ENCODE results near the gene TIAM1.

TIAM1 gene

DNA sequence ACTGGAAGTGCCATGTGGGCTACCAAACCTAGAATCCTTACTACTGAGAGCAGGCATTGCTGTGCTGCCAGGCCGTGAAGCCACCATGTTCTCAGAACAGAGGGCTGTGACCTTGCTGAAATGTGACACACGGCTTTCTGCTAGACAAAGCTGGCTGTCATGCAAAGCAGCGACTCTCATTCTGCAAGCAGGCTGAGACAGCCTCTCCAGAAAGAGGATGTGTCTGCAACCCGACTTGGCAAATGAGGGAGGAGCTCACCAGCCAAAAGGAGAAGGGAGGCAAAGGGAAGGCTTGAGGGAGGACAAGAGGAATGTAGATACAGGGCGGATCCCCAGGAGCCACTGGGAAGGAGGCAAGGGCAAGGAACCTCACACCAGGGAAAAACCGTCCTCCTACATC lies 220.1 kb downstream of the TIAM1 start:
- no peak for DNase-seq

DNA sequence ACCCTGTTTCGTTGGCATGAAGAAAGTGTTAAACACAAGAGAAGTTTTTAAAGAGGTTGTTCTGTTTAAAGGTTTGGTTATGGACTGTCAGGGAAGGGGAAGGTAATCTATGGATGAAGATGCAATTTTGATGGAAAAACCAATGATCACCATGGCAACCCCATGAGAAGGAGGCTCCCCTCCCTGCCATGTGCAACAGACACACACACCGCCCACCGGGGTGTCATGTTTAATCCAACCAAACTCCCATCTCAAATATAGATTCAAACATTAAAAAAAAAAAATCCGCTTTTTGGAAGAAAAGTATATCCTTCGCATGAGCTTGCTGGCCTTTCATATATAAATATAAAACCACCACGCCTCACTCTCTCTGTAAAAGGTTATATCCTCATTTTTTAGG lies 224.9 kb downstream of the TIAM1 start:
- no peak for DNase-seq

DNA sequence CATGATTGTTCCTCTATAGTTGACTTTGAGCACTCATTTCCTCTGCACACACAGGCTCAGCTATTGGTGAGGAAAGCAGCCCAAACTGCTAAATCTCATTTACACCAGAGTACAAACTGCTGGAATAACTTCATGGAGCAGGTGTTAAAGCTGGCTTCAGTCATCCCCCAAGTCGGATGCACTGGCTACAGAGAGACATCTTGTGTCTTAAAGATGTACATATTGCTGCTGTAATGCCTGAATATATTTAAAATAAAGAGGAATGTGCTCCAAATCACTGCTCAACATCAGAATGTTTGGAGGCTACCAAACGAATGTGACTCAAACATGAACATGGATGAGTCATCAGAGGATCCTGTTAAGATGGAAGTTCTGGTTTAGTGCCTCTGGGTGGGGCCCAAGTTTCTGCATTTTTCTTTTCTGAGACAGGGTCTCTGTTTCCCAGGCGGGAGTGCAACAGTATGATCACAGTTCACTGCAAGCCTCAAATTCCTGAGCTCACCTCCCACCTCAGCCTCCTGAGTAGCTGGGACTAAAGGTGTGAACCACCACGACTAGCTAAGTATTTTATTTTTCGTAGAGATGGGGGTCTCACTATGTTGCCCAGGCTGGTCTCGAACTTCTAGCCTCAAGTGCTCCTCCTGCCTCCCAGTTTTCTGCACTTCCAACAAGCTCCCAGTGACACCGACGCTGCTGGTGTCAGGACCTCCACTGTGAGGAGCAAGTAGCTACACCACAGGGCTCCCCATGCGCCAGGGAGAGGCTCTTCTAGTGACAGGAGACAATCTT lies 226.7 kb downstream of the TIAM1 start:
- DNase-seq = no peak

DNA sequence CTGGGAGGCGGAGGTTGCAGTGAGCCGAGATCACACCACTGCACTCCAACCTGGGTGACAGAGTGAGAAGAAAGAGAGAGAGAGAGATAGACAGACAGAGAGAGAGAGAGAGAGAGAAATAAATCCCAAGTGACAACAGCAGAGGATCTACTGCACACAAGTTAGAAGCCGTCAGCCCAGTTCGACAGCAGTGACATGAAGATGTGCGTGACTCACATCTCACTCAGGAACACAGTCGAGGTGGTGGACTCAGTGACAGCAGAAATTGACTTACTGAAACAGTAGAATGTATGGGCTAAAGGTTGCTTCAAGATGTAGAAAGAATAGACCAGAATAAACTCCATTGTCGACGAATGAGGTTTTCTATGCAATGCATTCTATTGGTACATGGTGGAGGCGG lies 228.8 kb downstream of the TIAM1 start:
- no peak for DNase-seq

DNA sequence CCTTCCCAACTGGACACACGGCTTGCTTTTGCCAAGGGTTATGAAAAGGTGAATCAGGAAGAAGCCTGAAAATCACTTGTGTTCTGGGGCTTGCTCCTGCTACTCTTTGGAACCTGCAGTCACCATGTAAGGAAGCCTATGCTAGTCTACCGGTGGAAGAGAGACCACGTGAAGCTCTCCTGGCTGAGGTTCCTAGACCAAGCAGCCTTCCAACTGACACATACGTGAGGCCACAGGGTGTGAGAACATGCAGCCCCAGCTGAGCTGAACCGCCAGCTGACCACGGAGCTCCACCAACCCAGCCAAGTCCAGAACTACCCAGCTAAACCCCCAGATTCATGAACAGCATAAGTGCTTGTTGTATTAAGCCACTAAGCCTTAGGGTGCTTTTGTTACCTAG lies 233.0 kb downstream of the TIAM1 start:
- no peak for DNase-seq

DNA sequence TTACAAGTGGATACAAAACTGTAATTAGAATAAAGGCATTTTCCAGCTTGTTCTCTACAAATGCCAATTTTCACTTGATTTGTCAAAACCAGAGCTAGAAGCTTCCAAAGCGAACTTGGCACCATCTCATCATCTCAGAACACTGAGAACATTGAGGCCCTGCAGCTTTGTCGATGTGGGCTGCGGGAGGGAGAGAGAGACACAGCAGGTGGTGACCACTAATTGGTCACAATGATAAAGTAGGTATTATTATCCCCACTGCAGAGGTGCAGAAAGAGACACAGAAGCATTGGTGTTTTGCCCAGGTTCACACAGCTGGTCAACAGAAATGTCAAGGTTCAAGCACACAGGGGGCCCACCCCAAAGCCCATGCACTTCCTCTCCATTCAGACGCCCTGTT lies 233.6 kb downstream of the TIAM1 start:
- DNase-seq = no peak

DNA sequence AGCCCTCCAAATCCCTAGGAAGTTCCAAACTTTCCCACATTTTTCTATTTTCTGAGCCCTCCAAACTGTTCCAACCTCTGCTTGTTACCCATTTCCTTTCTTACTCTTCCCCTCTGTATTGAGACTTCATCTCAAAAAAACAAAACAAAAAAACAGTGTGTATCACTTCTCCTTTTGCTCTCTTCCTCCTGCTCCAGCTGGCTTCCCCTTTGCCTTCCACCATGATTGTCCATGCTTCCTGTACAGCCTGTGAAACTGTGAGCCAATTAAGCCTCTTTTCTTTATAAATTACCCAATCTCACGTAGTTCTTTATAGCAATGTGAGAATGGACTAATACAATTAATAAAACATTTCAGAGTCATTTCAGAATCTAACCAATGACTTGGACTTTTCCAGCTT lies 236.2 kb downstream of the TIAM1 start:
- DNase-seq = no peak

DNA sequence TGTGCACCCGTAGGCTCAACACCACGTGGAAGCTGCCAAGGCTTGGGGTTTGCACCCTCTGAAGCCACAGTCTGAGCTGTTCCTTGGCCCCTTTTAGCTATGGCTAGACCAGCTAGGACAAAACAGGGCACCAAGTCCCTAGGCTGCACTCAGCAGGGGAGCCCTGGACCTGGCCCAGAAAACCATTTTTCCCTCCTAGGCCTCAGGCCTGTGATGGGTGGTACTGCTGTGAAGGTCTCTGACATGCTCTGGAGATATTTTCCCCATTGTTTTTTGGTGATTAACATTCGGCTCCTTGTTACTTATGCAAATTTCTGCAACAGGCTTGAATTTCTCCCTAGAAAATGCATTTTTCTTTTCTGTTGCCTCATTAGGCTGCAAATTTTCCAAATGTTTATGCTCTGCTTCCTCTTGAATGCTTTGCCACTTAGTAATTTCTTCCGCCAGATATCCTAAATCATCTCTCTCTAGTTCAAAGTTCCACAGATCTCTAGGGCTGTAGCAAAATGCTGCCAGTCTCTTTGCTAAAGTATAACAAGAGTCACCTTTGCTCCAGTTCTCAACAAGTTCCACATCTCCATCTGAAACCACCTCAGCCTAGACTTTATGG lies 236.8 kb downstream of the TIAM1 start:
- DNase-seq = no peak

DNA sequence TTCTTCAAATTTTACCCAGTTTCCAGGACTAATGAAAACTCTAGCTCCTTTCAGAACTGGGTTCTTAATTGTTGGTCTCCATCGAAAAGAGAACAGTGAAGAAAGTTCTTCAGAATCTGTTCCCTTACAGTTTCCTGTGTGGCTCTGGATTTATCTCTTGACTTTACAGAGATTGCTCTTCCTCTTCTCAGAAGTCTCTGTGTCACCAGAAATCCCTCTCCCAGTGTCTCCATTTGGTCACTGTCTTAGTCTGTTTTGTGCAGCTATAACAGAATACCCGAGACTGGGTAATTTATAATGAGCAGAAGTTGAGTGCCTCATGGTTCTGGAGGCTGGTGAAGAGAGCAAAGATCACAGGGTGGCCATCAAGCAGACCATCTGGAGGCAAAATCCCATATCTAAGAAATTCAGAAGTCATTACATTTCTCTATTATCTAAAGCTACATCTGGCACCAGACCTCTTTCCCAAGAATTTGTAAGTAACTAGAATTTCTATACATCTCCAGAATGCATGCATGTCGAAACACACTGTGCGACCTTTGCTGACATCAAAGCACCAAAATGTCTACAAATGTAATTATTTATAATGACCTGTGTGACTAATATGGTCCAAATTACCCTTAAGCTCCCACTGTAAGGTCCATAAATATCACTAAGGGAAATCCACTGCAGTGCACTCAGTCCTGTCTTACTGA lies 240.3 kb downstream of the TIAM1 start:
- DNase-seq = no peak

DNA sequence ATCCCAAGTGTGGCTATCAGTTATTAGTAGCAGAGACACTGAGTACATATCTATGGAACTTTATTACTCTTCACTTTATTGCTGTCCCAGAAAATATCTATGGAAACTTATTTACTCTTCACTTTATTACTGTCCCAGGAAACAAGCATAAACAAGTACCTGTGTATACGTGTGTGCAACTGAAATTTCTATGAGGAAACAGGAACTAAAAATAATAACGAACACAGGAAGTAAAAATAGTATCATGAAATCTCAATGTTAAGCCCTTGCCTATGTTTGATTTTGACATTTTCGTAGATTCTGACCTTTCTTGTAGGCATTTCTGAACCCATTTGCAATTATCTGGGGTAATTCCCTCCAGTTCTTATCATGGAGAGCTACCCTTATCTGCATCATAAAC lies 240.9 kb downstream of the TIAM1 start:
- DNase-seq = no peak

DNA sequence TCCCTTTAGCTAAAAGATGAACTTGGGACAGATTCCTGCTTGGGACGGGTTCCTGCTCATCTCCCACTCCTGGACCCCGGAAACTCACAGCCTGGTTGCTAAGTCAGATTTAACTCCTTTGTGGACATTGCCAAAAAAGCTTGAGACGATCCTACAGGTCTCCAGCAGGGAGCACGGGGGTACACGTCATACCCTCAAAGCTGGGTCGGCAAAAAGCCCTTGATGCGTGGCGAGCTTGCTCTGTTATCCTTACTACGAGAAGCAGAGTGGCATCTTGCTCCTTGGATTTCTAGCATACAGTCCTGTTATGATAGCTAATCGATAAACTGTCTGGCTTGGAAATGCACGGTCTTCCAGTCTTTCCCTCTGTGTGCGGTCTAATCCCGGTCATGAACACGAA lies 244.9 kb downstream of the TIAM1 start:
- no peak for DNase-seq

DNA sequence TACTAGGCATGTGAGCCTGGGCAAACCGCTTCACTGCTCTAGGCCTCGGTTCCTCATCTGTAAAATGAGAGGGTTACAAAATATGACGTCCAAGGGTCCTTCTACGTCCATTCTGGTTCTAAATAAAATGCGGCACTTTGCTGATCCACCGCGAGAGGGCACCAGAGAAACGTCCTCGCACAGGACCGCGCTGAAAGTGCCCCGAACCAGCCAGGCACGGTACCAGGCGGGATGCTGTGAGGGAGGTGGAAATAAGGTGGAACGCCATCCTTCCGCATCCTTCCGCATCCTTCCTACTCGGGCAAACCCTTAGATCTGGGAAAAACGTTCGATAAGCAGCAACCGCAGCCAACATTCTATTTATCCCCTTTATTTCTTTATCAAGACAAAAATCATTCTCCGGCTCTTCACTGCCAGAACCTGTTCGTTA lies 245.5 kb downstream of the TIAM1 start:
- peak; percentile 23 for DNase-seq

DNA sequence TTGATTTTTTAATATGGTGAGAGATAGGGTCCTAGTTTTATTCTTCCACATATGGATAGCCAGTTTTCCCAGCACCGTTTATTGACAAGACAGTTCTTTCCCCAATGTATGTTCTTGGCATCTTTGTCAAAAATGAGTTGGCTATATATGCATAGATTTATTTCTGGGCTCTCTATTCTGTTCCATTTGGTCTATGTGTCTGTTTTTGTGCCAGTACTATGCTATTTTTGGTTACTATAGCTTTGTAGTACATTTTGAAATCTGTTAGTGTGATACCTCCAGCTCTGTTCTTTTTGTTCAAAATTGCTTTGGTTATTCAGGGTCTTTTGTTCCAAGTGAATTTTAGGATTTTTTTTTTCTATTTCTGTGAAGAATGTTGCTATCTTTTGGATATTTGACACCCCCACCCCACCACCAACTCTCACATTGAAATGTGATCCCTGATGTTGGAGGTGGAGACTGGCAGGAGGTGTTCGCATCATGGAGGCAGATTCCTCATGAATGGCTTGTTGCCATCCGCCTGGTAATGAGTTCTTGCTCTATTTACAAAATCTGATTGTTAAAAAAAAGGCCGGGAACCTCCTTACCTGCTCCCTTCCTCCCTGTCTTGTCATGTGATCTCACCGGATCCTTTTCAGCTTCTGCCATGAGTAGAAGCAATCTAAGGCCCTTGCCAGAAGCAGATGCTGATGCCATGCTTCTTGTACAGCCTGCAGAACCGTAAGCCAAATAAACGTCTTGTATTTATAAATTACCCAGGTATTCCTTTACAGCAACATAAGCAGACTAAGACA lies 251.0 kb downstream of the TIAM1 start:
- no peak for DNase-seq

DNA sequence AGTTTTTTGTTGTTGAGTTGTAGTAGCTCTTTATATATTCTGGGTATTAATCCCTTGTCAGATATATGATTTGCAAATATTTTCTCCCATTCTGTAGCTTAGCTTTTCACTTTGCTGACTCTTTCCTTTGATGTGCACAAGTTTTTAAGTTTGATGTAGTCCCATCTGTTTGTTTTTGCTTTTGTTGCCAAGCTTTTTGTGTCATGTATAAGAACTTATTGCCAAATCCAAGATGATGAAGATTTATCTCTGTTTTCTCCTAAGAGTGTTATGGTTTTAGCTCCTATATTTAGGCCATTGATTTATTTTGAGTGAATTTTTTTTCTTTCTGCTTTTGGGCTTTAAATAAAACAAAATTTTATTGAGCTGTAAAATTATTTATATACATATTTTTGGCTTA lies 253.7 kb downstream of the TIAM1 start:
- DNase-seq = no peak

DNA sequence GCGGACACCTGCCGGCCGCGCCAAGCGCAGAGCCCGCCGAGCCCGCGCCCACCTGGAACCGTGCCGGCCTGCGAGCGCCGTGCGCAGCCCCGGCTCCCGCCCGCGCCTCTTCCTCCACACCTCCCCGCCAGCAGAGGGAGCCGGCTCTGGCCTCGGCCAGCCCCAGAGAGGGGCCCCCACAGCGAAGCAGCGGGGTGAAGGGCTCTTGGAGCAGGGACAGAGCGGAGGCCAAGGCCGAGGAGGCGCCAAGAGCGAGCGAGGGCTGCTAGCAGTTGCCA lies 255.6 kb downstream of the TIAM1 start:
- DNase-seq = no peak

DNA sequence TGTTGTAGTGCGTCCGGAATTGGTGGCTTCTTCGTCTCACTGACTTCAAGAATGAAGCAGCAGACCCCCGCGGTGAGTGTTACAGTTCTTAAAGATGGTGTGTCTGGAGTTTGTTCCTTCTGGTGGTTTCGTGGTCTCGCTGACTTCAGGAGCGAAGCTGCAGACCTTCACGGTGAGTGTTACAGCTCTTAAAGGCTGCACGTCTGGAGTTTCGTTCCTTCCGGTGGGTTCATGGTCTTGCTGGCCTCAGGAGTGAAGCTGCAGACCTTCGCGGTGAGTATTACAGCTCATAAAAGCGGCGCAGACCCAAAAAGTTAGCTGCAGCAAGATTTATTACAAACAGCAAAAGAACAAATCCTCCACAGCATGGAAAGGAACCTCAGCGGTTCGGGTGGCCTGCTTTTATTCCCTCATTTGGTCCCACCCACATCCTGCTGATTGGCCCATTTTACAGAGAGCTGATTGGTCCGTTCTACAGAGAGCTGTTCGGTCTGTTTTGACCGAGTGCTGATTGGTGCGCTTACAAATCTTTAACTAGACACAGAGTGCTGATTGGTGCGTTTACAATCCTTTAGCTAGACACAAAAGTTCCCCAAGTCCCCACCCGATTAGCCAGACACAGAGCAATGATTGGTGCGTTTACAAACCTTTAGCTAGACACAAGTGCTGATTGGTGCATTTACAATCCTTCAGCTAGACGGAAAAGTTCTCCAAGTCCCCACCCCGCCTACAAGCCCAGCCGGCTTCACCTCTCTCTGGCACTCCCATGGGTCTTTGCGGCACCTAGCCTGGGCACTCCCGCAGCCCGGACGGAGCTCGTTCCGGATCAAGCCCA lies 256.2 kb downstream of the TIAM1 start:
- DNase-seq = no peak

DNA sequence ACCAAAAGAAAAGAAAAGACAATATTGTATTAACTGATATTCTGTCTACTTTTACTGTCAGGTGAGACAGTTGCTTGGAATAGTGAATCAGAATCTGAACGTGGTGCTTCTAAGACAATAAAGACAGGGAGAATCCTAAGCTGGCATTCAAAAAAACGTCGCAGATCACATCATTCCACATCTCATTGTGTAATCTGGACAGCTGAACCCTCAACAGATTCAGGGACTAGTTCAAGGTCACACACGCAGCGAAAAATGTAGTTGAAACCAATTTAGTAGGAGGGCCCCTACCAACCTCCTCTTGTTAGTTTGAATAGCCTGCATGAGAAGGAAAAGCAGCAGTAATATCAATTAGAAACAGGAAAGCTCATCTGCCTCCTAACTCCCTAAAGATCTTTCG lies 259.4 kb downstream of the TIAM1 start:
- DNase-seq = no peak

DNA sequence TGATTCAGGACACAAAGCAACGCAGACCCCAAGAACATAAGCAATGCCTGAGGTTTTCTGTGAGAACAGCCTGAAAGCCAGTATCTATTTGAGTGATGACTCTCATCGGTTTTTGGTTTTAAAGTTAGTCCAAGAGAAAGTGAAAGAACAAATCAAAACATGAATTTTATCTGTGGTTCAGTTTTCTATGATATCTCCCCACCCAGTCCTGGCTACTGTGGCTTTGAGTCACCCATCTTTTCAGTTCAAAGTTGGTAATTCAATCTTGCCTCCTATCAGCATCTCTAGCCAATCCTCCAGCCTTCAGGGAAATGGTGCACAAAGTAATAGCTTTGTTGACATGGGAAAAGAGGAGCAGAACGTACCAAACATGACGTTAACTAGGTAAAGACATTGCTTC lies 265.3 kb downstream of the TIAM1 start:
- DNase-seq = no peak

DNA sequence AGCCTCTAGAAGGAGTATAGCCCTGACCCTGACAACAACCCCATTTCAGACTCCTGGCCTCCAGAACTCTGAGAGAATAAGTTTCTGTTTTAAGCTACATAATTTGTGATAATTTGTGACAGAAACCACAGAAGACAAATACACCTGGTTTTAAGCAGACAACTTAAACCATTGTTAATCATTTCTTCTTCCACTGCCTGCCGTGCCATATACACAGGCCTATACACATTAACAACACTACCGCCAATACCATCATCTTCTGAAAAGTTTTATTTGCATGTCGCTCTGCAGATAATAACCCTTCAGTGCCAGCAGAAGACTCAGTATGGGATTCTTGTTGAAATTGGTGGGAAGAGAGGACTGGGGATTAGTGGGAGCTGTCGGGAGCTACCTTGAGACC lies 265.8 kb downstream of the TIAM1 start:
- DNase-seq = no peak

DNA sequence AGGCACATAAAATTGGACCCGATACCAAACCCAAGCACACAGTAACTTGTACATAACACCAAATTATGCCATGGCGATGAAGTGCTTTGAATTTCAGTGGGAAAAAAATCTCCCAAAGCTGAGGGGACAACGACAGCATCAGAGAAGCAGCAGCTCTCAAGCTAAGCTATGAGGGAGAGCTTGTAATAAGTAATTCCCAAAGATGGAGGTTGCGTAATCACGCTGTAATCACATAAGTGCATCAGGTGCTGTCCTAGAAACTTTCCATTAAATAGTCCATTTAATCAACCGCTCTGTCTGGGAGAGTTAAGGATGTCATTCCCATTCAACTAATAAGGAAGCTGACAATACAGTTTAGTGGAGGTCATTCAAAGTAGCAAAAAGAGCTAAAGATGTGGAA lies 268.2 kb downstream of the TIAM1 start:
- DNase-seq = no peak

DNA sequence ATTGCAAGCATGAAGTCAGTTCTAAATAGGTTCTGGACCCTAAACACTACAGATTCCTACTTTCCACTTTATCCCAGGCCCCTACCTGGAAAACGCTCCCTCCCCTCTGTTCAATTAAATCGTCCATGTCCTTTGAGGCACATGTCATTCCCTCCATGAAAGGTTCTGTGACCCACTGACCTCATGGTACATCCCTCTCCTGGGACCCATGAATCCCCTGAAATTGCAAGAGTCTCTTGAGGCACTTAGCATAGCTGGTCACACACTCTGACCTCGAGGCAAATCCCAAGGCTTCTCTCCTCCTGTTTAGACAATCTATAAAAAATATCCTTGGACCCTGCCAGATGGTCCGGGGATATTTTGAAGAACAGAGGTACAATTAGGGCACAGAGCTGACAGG lies 271.5 kb downstream of the TIAM1 start:
- no peak for DNase-seq
